CD14-positive monocyte (primary cell): Measurements from ENCODE around the gene UBE2E2. TPM values are rescaled to one million over a fixed set of nuclear protein-coding genes. Genes with fewer than 3 reads are reported as not detected.

Experiments
- DNase-seq, 3 donors: peaks; one replicate each; pipeline ENCODE4 v3.0.0-alpha.2; 2011 to 2022
- H2AFZ ChIP-seq: 2 replicates; pipeline ENCODE4 v1.6.0; 2012; ENCODE audit warnings: mild to moderate bottlenecking, low read depth, low read length, inconsistent platforms; ENCODE audit not compliant: insufficient read depth, poor library complexity, severe bottlenecking
- H3K27ac ChIP-seq, 2 donors: 1 replicate in 1 of 2; 2 replicates in 1 of 2; pipeline ENCODE4 v1.5.1; 2012 to 2013; ENCODE audit warnings: low read length in 2 of 2, control low read depth in 1 of 2, inconsistent platforms in 1 of 2, low read depth in 1 of 2, mild to moderate bottlenecking in 1 of 2
- H3K27me3 ChIP-seq, 2 donors: one replicate each; pipeline versions ENCODE4 v1.6.0 to v1.6.1; 2011 to 2013; ENCODE audit warnings: low read length in 2 of 2; ENCODE audit not compliant: control insufficient read depth in 2 of 2, insufficient read depth in 2 of 2
- H3K36me3 ChIP-seq, 2 donors: replicated peaks in 1 of 2; 1 replicate in 1 of 2; 2 replicates in 1 of 2; pipeline versions ENCODE4 v1.5.1 to v1.6.1; 2012 to 2013; ENCODE audit warnings: low read length in 2 of 2, control low read depth in 1 of 2, inconsistent platforms in 1 of 2, mild to moderate bottlenecking in 1 of 2; ENCODE audit not compliant: insufficient read depth in 2 of 2, control insufficient read depth in 1 of 2
- H3K4me1 ChIP-seq, 2 donors: 1 replicate in 1 of 2; 2 replicates in 1 of 2; pipeline versions ENCODE4 v1.5.1 to v1.6.1; 2012 to 2013; ENCODE audit warnings: low read length in 2 of 2, control low read depth in 1 of 2, inconsistent platforms in 1 of 2, mild to moderate bottlenecking in 1 of 2, moderate library complexity in 1 of 2; ENCODE audit not compliant: insufficient read depth in 2 of 2, control insufficient read depth in 1 of 2
- H3K4me2 ChIP-seq: replicated peaks from 2 replicates; pipeline ENCODE3; 2012; ENCODE audit warnings: low read length, moderate library complexity, mild to moderate bottlenecking; ENCODE audit not compliant: poor library complexity, severe bottlenecking; ENCODE audit errors: extremely low read depth
- H3K4me3 ChIP-seq, 3 experiments: fragments of 200-600 bp in 1 of 3; sonication (generic) in 1 of 3; replicated peaks in 1 of 3; 1 replicate in 2 of 3; 2 replicates in 1 of 3; pipeline ENCODE4 v1.5.1; 2011 to 2013; ENCODE audit warnings: low read length in 3 of 3, mild to moderate bottlenecking in 3 of 3, control low read depth in 2 of 3, low read depth in 2 of 3, inconsistent platforms in 1 of 3, moderate library complexity in 1 of 3
- H3K79me2 ChIP-seq: 2 replicates; pipeline ENCODE4 v1.6.0; 2012; ENCODE audit warnings: mild to moderate bottlenecking, control low read depth, inconsistent platforms, low read length, moderate library complexity; ENCODE audit not compliant: insufficient read depth
- H3K9ac ChIP-seq: 2 replicates; pipeline ENCODE4 v1.6.0; 2017; ENCODE audit warnings: low read length, mild to moderate bottlenecking; ENCODE audit not compliant: insufficient read depth, poor library complexity, severe bottlenecking
- H3K9me3 ChIP-seq, 2 donors: replicated peaks in 1 of 2; 1 replicate in 1 of 2; 2 replicates in 1 of 2; pipeline versions ENCODE4 v1.5.1 to v1.6.1; 2012 to 2013; ENCODE audit warnings: low read length in 2 of 2, control low read depth in 1 of 2; ENCODE audit not compliant: control insufficient read depth in 1 of 2, insufficient read depth in 1 of 2
- H4K20me1 ChIP-seq: 2 replicates; pipeline ENCODE4 v1.6.0; 2012; ENCODE audit warnings: mild to moderate bottlenecking, low read length, control low read depth, moderate library complexity; ENCODE audit not compliant: insufficient read depth
- H3K27ac Mint-ChIP-seq, 7 donors: one replicate each; pipeline ENCODE4 v1.8.0; 2020; ENCODE audit warnings: mild to moderate bottlenecking in 7 of 7, mixed read lengths in 7 of 7, moderate library complexity in 6 of 7, inconsistent platforms in 2 of 7
- H3K27me3 Mint-ChIP-seq, 3 donors: one replicate each; pipeline ENCODE4 v1.8.0; 2021 to 2022; ENCODE audit warnings: low read depth in 3 of 3, mild to moderate bottlenecking in 3 of 3, mixed read lengths in 3 of 3, moderate library complexity in 3 of 3, inconsistent platforms in 1 of 3
- H3K36me3 Mint-ChIP-seq, 2 donors: one replicate each; pipeline ENCODE4 v1.8.0; 2020; ENCODE audit warnings: mixed read lengths in 2 of 2, inconsistent platforms in 1 of 2, mild to moderate bottlenecking in 1 of 2
- H3K4me1 Mint-ChIP-seq: one replicate; pipeline ENCODE4 v1.8.0; 2020; ENCODE audit warnings: mild to moderate bottlenecking, mixed read lengths
- H3K4me3 Mint-ChIP-seq, 2 donors: one replicate each; pipeline ENCODE4 v1.8.0; 2020; ENCODE audit warnings: mild to moderate bottlenecking in 2 of 2, mixed read lengths in 2 of 2, moderate library complexity in 1 of 2
- H3K9me3 Mint-ChIP-seq, 7 donors: one replicate each; pipeline ENCODE4 v1.8.0; 2020 to 2022; ENCODE audit warnings: mixed read lengths in 7 of 7, mild to moderate bottlenecking in 6 of 7, moderate library complexity in 6 of 7, inconsistent platforms in 2 of 7
- CTCF ChIP-seq: fragments of 200-600 bp; IDR thresholded peaks from one replicate; pipeline ENCODE4 v1.8.0; 2022; ENCODE audit warnings: antibody characterized with exemption, mild to moderate bottlenecking
- WGBS: methylation state at CpG from one replicate; pipeline ENCODE4 v1.1.5; 2013; ENCODE audit warnings: missing lambda C conversion rate; ENCODE audit not compliant: insufficient coverage; 5-methylcytosine and 5-hydroxymethylcytosine counted together
- intact Hi-C, 2 donors: fragments of 100-400 bp; cut with micrococcal nuclease; formaldehyde crosslinking; loops; one replicate each; pipeline versions ENCODE4 v1.15.0 to v1.15.1; 2023
- polyA plus RNA-seq, 3 donors: library from polyadenylated mRNA; depleted of rRNA in 1 of 3; unstranded in 2 of 3; stranded (reverse) in 1 of 3; fragments of 300-500 nt in 2 of 3; fragments of >200 nt in 1 of 3; fragmentation: Illumina TruSeq in 2 of 3; gene quantifications; 1 replicate in 2 of 3; 2 replicates in 1 of 3; pipeline ENCODE4 v1.2.3, GENCODE V29; 2012 to 2021

The UBE2E2 gene
- polyA plus RNA-seq, 3 donors = 25.8 to 78.0 (median 66.3) TPM

DNA sequence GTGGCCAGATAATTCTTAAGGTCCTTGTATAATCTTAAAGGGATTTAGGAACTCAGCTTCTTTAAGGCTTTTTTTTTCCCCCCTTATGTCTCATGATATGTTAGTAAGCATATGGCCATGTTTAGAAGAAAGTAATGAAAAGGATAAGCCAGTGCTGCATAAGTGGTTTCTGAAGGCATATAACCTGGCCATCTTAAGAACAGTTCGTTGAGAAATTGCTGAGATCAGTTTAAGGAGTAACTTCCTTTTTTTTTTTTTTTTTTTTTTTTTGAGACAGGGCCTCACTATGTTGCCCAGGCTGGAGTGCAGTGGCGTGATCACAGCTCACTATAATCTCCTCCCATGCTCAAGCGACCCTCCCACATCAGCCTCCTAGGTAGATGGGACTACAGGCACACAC is 51.7 kb downstream of the UBE2E2 start:
- peak overlapping the region; percentile 66 for H3K4me2 ChIP-seq
- peaks cover 0 to 2% (median 0%) of the 10 kb centered on the region in 7 donors for H3K9me3 Mint-ChIP-seq
- H3K4me1 Mint-ChIP-seq = peaks cover 31% of the 10 kb centered on the region
- H3K27ac ChIP-seq = peak overlapping the region; percentile 35 to 61
- no peaks in the 10 kb centered on the region for H3K27me3 Mint-ChIP-seq
- H3K36me3 Mint-ChIP-seq = no peaks in the 10 kb centered on the region
- H3K9ac ChIP-seq = no peak overlapping the region
- no peak for TF ChIP-seq CTCF
- no peaks in the 10 kb centered on the region for H3K36me3 ChIP-seq
- no CpG with 5 or more reads among the region's 3 CpGs for WGBS
- peak overlapping the region in 1 of 3 experiments; percentile 49 for H3K4me3 ChIP-seq
- intact Hi-C loops = no loop called here
- H3K4me1 ChIP-seq = peaks cover 25 to 29% of the 10 kb centered on the region in 2 donors
- no peaks in the 10 kb centered on the region for H3K27me3 ChIP-seq
- peak overlapping the region; percentile 40 to 91 (median 72) for H3K27ac Mint-ChIP-seq
- no peaks in the 10 kb centered on the region for H3K9me3 ChIP-seq
- peaks cover 38% of the 10 kb centered on the region for H3K79me2 ChIP-seq
- H3K4me3 Mint-ChIP-seq = peak overlapping the region; percentile 31 to 77
- H2AFZ ChIP-seq = no peak overlapping the region
- peak; percentile 10 to 39 (median 15) for DNase-seq
- H4K20me1 ChIP-seq = peaks cover 23% of the 10 kb centered on the region

DNA sequence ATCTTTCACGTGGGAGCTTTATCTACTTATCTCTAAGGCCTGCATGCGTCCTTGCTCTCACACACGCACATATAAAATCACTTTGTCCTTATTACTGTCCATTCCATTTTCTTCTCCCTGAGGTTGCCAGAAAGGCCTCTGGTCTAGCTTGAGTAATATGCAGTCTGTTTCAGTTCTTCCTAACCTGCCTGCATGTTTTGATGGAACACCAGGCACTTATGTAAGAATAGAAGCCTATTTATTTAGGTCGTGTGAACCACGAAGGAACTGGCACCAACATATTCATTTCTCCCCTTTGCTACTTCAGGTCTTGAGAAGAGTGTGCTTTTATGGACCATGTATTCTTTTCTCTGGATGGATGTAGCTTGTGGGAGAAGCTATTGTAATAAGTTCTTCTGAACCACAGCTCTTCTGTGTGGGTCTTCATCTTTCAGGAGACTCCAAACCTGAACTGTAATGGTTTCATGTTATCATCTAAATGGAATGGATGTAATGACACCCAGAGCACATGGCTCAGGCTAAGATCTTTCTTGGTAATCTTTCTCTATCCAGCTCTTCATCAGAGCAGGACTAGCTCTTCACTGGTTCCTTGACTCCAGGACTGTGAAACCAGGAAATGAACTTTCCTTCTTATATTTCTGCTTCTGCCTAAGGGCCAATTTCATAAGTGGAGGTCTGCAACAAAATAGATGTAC is 53.8 kb downstream of the UBE2E2 start:
- Histone ChIP-seq H4K20me1 (peaks cover 24% of the 10 kb centered on the region), H2AFZ (no peak overlapping the region), H3K9ac (no peak overlapping the region), H3K36me3 (no peaks in the 10 kb centered on the region), H3K27me3 (no peaks in the 10 kb centered on the region), H3K79me2 (peaks cover 30% of the 10 kb centered on the region), H3K4me1 (peaks cover 25 to 29% of the 10 kb centered on the region in 2 donors), H3K4me3 (no peak overlapping the region), H3K4me2 (no peak overlapping the region), H3K27ac (no peak overlapping the region), H3K9me3 (no peaks in the 10 kb centered on the region)
- no peak for TF ChIP-seq CTCF
- Mint-ChIP-seq H3K27ac (peak overlapping the region in 2 of 7 donors; percentile 35 to 43), H3K27me3 (no peaks in the 10 kb centered on the region), H3K4me1 (peaks cover 34% of the 10 kb centered on the region), H3K4me3 (no peak overlapping the region), H3K36me3 (no peaks in the 10 kb centered on the region), H3K9me3 (peaks cover 0 to 2% (median 0%) of the 10 kb centered on the region in 7 donors)
- intact Hi-C loops = no loop called here
- no peak for DNase-seq
- 100% methylated on average over 3 of the region's 5 CpGs for WGBS
